Colonic mucosa (tissue), 4 donors: ENCODE data around the gene IFI16. TPM values are rescaled to one million over a fixed set of nuclear protein-coding genes. Genes with fewer than 3 reads are reported as not detected.

ENCODE experiments used
- DNase-seq: peaks from one replicate; pipeline ENCODE4 v3.0.0-alpha.2; 2020
- H3K27ac ChIP-seq: fragments of 200-600 bp; one replicate; pipeline ENCODE4 v1.8.0; 2021
- H3K27me3 ChIP-seq: fragments of 200-600 bp; one replicate; pipeline ENCODE4 v1.8.0; 2021
- H3K36me3 ChIP-seq: fragments of 200-600 bp; one replicate; pipeline ENCODE4 v1.8.0; 2021
- H3K4me1 ChIP-seq: fragments of 200-600 bp; one replicate; pipeline ENCODE4 v1.8.0; 2021; ENCODE audit warnings: mild to moderate bottlenecking
- H3K4me3 ChIP-seq: fragments of 200-600 bp; one replicate; pipeline ENCODE4 v1.8.0; 2021
- H3K9ac ChIP-seq, 2 donors: one replicate each; pipeline ENCODE4 v1.7.0; 2013; ENCODE audit warnings: control low read depth in 2 of 2, low read depth in 2 of 2, low read length in 2 of 2
- H3K9me3 ChIP-seq: fragments of 200-600 bp; one replicate; pipeline ENCODE4 v1.8.0; 2021
- CTCF ChIP-seq: fragments of 200-600 bp; IDR thresholded peaks from one replicate; pipeline ENCODE4 v1.8.0; 2022; ENCODE audit warnings: antibody characterized with exemption, mild to moderate bottlenecking
- intact Hi-C: fragments of 100-400 bp; cut with DNase I; formaldehyde crosslinking; loops from one replicate; pipeline ENCODE4 v1.14.1; 2022
- total RNA-seq, 2 donors: library from RNA; stranded (reverse); fragmentation: NEBNext Ultra II Directional in 1 of 2; extraction: Animal tissue kit (Norgen Biotek cat#: 25700) in 1 of 2; gene quantifications; one replicate each; pipeline ENCODE4 v1.2.1, GENCODE V29; 2021
- donor health status: healthy.
- donor health status: DM: no; HTN: no; CAD: no.
- donor health status: DM: no; HTN: no; CAD: no.

Gene IFI16
- 10 to 100 TPM; 15.1 to 36.0 TPM for total RNA-seq

GRCh38 chr1:159009704-159010361 lies at the start of gene IFI16:
Gene IFI16, plus strand, starts transcription at chr1:159009907. Its CDS starts 4,774 bp downstream, at chr1:159014681.
- H3K27me3 ChIP-seq: no peaks in the 10 kb centered on the region
- H3K4me1 ChIP-seq: no peaks in the 10 kb centered on the region
- no peaks in the 10 kb centered on the region for H3K36me3 ChIP-seq
- DNase-seq: peak; percentile 68
- intact Hi-C loops: no loop called here
- H3K4me3 ChIP-seq: peak within 1 kb of the TSS; percentile 32
- peak within 1 kb of the TSS; percentile 93 for H3K27ac ChIP-seq
- H3K9ac ChIP-seq: peak within 1 kb of the TSS; percentile 66 to 80
- TF ChIP-seq CTCF: no peak
- H3K9me3 ChIP-seq: no peaks in the 10 kb centered on the region

- Histone ChIP-seq H3K27ac (no peak overlapping the region), H3K9me3 (no peaks in the 10 kb centered on the region), H3K36me3 (no peaks in the 10 kb centered on the region), H3K9ac (no peak overlapping the region), H3K4me3 (no peak overlapping the region), H3K27me3 (no peaks in the 10 kb centered on the region), H3K4me1 (no peaks in the 10 kb centered on the region)
- DNase-seq: no peak
- intact Hi-C loops: no loop called here
- no peak for TF ChIP-seq CTCF
These were observed 48.5 kb upstream of the IFI16 start for GRCh38 chr1:158961178-158961577.

- no peak for TF ChIP-seq CTCF
- intact Hi-C loops: no loop called here
- H3K36me3 ChIP-seq: no peaks in the 10 kb centered on the region
These were observed 46.7 kb upstream of the IFI16 start for GRCh38 chr1:158962983-158963382.

GRCh38 chr1:158969166-158969565 lies 40.5 kb upstream of the IFI16 start:
- Histone ChIP-seq H3K9ac (no peak overlapping the region), H3K27me3 (no peaks in the 10 kb centered on the region), H3K4me1 (no peaks in the 10 kb centered on the region), H3K36me3 (no peaks in the 10 kb centered on the region), H3K27ac (no peak overlapping the region), H3K4me3 (no peak overlapping the region), H3K9me3 (no peaks in the 10 kb centered on the region)
- intact Hi-C loops: no loop called here
- TF ChIP-seq CTCF: no peak
- no peak for DNase-seq

More at GRCh38 chr1:158962983-158963382, 46.7 kb upstream of the IFI16 start:
- H3K27me3 ChIP-seq: no peaks in the 10 kb centered on the region
- H3K27ac ChIP-seq: no peak overlapping the region
- H3K9ac ChIP-seq: no peak overlapping the region
- no peaks in the 10 kb centered on the region for H3K4me1 ChIP-seq
- H3K9me3 ChIP-seq: no peaks in the 10 kb centered on the region
- no peak for DNase-seq
- H3K4me3 ChIP-seq: no peak overlapping the region

- Histone ChIP-seq H3K4me3 (no peak overlapping the region), H3K4me1 (no peaks in the 10 kb centered on the region), H3K9ac (no peak overlapping the region), H3K27me3 (no peaks in the 10 kb centered on the region), H3K36me3 (no peaks in the 10 kb centered on the region), H3K9me3 (no peaks in the 10 kb centered on the region), H3K27ac (no peak overlapping the region)
- TF ChIP-seq CTCF: no peak
- DNase-seq: no peak
- intact Hi-C loops: no loop called here
These were observed 39.9 kb upstream of the IFI16 start for GRCh38 chr1:158969855-158970254.
